Stimulated activated naive CD4-positive, alpha-beta T cell treated with Interleukin-2 at 50 U/mL for 16 hours (primary cell): ENCODE data around the gene GABRB1.
"Not testable (repeated sequence)": the region's sequence is repeated elsewhere in the genome, so short reads cannot be mapped to it uniquely, and the experiment has no call there.

Experiments used
- DNase-seq: peaks from one replicate; lab custom pipeline; 2025; lab: John Stamatoyannopoulos, UW

The GABRB1 gene

DNA sequence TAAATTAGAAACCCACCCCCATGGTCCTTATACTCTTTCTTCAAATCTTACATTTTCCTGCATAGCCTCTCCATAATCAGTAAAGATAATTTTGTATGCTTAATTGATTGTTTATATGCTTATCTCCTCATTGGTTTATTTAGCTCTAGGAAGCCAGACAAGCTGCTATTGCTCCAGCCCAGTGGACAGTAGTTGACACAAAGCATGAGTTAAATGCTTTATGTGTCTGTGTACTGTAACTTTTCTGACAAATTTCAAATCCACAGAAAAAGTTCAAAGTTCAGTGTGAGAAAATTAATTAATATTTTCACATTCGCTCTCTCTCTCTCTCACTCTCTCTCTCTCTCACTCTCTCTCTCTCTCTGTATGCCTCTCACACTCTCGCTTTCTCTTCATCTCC, 181.7 kb downstream of the GABRB1 start:
- no peak for DNase-seq

DNA sequence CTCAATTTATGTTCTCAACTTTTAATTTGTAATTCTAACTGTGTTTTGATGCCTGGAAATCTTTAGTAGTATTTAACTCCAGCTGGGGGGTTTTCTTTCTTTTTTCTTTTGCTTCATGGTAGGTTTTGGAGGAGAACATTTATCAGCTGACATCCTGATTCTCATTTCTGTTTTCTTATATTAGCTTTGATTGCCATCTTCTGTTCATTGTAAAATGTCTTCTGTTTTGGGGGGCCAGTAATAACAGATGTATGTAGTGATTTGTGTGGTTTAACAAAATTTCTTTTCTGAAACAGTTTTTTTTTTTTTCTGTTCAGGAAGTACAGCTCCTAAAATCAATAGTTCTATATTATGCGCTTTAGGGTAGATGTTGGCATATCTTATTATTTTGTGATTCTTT, 182.2 kb downstream of the GABRB1 start:
- DNase-seq = no peak

DNA sequence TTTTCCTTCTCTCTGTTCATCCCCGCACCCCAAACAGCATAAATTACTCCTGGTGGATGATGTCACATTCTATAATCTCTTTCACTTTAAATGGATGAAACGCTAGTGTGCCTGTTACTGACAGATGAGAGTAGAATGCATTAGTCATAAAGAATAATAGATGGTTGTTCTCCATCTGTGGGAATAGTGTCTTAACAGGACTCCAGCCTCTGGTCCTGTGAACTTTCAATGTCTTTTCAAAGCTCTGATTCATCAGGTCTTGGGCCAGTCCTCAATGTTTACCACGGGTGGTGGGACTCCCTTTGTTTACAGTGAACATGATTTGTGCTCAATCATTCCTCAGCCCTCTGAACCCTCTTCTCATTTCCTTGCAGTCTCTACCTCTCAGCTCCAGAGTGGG, 182.6 kb downstream of the GABRB1 start:
- no peak for DNase-seq

DNA sequence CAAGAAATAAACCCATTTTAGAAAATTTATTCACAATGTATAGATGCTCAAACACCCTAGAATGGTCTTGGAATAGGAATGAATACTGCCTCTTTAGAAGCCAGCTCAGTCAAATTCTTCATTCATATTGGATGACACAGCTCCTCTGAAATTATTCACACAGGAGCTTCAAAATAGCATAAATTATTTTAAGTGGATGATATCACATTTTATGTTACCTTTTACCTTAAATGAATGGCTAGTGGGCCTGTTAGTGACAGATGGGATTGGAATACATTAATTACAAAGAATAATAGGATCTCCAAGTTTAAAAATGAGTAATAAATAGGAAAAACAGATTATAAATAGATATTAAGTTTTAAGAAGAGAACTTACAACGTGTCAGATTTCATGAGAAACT, 184.4 kb downstream of the GABRB1 start:
- no peak for DNase-seq

DNA sequence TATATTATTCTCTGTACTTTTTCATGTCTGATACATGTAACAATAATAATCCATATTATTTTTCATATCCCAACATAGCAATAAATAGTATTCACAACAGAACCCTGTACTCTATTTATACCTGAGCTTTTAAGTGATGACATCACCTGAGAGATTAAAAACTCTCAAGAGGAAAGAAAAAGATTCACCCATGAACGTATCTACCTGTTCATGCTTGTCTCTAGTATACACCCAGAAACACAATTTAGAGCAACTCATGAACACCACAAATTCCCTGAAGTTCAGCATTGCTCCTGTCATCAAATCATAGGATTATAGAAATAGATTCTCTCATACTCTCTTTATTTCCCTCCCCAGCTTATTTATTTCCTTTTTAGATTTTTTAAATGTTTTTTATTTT, 185.9 kb downstream of the GABRB1 start:
- no peak for DNase-seq

DNA sequence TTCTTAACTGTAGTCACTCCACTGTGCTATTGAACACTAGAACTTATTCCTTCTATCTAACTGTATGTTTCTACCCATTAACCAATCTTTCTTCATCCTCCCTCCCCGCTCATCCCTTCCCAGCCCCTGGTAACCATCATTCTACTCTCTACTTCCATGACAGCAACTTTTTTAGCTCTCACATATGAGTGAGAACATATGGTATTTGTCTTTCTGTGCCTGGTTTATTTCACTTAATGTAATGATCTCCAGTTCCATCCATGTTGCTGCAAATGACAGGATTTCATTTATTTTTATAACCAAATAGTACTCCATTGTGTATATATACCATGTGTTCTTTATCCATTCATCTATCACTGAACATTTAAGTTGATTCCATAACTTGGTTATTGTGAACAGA, 186.5 kb downstream of the GABRB1 start:
- DNase-seq = no peak

DNA sequence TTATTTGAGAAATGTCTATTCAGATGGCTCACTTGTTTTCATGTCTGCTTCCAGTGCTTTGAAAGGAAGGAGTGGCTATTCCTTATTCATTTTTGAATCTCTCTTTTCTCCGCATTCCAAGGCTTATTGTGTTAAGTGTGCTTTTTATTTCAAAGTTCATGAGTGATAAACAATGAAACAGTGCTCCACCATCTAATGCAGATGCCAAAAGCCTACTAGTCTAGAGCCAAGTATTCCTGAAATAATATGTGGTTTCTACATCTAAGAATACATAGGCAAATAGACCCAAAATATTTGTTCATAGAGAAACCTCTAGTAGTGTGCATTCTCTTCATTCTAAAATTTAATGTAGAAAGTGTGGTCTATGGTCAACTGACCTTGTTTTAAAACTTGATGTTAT, 187.3 kb downstream of the GABRB1 start:
- no peak for DNase-seq

DNA sequence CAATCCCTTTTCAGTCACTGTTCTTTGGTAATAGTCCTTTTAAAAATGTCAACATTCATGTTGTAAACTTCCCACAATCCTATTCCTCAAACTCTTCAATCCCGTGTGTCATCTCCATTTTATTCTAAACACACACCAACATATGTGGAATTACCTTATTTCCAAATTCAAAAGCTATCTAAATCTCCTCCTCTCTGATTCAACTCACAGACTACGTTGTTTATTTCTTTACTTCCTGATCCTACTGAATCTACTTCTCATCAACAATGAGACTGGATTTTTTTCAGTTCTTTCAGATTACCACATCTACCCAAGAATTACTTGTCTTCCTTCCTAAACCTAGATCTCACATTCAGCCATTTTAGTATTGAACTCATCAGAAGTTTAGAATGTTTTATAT, 188.2 kb downstream of the GABRB1 start:
- no peak for DNase-seq

DNA sequence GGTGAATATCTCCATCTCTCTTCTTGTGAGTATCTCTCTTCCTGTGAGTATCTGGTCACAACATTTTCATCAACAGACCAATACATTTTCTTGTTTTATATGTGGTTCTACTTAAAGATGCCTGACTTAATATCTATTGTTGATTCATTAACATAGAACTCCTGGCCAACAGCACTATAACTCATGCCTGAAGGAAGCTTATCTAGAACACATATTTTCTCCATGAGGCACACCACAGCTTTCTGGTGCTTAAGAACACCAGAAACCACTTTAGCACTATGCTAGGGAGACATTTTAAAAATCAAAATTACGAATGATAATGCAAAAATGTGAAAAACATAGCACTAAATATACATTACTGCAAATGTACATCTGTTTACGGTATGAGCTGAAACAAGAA, 190.4 kb downstream of the GABRB1 start:
- no peak for DNase-seq

DNA sequence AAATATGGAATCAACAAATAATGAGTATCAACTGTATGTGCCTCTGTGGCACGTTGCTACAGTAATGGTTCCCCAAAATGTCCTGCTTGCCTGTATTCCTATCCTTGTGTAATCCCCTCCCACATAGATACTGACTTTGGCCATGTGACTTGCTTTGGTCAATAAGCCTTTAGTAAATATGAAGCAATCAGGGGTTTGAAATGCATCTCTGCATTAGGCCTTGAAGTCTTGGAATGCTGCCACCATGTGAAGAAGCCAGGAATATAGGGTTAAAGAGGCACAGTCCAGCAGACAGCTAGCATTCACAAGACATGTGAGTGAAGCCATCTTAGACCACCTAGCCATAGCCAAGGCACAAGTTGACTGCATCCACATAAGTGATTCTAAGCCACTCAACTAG, 190.9 kb downstream of the GABRB1 start:
- DNase-seq = no peak

DNA sequence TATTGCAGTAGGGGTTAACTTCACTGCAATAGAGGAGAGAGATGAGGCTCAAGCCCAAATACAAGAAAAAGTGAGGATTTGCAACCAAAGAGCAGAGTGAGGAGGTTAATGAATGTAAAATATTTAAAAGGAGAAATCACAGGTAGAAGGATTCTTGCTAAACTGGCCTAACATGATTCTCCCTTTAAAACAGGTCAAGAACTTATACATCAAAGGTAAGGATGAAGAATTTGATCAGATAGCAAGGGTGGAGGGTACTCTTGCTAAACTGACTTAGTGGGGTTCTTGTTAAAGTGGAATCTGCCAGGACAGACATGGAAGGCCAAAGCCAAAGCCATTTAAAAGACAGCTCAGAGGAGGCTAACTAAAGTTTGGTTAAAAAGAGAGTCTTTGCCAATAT, 193.0 kb downstream of the GABRB1 start:
- DNase-seq = no peak

DNA sequence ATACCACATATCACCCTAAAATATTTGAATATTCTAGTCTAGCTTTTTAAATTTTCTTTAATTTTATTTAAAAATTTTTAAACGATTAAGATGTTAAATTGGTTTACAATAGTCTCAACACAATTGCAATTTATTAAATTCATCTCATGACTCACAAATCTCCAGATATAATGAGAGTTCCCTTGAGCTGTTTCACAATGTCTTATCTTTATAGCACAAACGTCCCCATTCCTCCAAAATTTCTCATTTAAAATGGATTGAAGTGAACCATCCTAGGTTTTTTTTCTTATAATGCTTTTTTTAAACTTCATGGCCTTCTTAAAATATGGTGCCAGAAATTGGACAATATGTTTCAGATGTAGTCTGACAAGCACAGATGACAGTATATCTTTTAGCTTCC, 204.4 kb downstream of the GABRB1 start:
- DNase-seq = no peak

DNA sequence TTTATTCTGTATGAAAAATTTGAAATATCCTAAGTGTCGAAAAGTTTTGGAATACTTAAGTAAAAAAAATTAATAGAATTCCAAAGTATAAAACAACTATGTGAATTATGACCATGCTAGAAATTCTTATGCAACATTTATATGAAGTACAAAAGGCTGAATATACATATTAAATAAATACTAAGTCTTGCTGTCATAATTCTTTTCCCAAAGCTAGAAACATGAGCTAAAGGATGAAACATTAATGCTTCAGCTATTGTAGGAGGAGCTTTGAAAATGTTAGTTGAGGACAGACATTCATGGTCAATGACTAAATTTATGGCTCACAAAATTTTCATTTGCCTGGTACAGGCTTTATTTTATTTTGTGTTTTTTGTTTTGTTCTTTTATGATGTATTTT, 207.3 kb downstream of the GABRB1 start:
- no peak for DNase-seq

DNA sequence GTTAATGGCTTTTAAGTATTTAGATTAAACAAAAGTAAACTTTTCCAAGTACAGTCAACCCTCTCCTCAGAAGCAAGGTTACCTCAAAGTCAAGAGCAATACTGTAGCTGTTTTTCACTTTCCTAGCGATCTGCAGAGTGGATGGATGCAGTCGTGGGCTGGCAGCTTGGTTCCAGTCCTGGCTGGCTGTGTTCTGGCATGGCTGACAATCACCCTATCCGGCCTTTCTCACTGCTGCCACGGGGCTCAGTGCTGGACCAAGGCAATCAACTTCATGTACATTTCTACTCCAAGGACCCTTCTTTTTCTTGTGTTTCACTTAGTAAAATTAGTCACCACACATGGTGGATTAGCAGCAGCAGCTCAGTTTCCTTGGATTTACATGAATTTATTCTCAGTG, 208.3 kb downstream of the GABRB1 start:
- no peak for DNase-seq

DNA sequence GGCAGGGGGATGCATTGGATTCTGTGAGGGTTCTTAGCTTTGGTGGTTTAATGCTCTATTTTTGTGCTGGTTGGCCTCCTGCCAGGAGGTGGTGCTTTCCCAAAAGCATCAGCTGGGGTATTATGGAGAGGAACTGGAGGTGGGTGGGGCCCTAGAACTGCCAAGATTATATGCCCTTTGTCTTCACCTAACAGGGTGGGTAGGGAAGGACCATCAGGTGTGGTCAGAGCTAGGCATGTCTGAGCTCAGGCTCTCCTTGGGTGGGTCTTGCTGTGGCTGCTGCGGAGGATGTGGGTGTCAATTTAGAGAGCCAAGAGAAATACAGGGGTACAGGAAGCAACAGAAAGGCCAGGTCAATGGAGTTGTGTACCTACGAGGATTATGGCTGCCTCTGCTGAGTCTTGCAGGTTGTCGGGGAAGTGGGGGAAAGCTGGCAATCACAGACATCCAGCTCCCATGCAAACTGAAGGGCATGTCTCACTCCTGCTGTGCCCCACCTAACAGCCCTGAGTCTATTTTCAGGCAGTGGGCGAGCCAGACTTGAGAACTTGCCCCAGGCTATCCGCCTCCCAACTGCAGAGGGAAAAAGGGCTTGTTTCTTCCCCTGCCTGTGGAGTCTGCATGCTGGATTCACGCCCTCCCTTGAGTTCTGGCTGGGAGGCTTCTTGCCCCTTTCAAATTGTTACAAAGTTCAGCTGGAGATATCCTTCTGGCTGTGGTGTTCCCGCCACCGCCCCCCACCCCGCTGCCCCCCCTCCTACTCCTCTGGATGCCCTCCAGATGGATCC, 220.2 kb downstream of the GABRB1 start:
- no peak for DNase-seq

DNA sequence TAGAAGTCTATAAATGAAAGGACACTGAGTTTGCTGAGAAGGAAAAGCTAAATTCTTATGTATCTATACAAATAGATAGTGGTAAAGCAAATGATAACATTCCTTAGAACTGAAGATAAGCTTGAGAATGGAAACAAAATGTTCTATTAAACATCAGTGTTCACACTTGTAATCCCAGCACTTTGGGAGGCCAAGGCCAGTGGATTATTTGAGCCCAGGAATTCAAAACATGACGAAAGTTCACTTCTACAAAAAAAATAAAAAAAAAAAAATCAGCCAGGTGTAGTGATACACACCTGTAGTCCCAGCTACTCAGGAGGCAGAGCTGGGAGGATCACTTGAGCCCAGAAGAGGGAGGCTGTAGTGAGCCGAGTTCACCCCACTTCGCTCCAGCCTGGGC, 232.4 kb downstream of the GABRB1 start:
- DNase-seq = no peak

DNA sequence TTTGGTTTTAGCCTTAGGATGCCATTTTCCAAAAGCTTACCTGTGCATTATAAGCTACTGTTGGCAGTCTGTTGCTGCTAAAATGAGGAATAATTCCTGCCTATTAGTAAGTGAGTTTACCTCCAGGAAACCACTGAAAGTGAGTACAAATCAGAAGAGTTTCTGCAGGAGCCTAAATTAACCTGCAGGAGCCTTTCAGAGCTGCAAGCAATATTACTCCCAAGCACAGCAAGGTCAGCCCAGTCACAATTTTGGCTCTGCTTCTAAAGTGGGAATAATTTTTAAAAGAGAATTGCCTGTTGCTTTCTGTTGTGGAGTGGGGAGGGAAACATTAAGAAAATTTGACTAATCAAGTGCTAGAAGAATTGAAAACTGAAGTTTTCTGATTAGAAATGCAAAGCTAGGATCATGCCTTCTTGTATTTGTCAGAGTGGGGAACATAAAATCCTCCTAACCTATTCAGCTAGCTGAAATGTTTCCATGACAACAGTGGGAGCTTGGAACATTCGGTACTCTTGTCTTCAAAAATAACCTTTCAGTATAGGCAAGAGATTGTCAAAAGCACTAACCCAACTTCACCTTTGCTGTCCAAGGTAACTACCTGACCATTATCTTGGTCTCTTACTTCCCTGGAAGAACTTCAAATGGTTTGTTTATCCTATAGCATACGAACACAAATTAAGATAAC, 239.0 kb downstream of the GABRB1 start:
- DNase-seq = no peak

DNA sequence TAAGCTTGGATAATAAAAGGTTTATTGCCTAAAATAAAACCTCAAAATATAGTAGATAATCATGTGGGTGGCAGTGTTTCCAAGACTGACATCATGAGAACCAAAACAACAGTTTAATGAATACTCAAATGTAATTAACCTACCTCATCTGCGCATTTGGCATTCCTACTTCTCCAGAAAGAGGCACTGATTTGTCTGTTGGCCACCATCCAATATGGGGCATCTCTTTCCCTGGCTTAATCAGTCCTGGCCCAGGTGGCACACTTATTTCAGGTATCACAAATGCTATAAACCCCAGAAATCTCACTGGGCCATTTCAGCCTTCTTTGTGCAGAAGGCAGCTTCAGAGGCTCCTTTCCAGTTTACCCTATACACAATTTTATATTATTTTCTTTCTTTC, 239.9 kb downstream of the GABRB1 start:
- DNase-seq = no peak

DNA sequence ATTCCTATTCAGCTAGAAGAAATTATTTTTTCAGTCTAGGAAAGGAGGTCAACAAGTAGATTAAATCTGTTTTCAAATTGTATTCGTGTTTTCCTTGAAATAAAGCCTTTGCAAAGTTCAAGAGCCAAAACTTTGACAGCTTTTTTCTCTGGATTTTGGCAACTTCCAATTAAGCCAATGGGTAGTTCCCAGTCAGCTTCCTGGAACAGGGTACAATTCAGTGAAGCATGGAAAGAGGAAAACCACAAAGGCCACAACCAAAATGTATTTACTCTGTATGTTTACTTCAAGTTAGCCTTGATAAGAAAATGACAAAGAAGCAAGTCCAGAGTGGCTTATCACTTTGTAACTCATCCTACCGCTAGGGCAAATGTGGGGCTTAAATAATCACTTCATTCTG, 243.5 kb downstream of the GABRB1 start:
- no peak for DNase-seq

DNA sequence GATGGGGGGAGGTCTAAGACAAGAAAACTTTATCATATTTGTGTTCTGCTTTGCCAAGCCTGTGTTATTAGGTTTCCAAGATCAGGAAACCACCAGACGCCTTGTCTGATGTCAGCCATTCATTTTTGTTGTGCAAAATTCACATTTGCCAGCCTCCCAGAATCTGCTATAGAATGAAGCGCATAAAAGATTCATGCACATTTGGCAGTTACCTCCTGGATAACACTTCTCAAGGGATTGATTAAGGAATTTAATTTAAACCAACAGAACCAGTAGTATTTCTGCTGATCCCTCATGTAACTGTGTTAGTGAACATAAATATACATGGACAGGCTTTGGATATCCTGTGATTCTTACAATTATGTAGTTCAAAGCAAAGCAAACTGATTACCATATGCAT, 244.2 kb downstream of the GABRB1 start:
- DNase-seq = no peak

DNA sequence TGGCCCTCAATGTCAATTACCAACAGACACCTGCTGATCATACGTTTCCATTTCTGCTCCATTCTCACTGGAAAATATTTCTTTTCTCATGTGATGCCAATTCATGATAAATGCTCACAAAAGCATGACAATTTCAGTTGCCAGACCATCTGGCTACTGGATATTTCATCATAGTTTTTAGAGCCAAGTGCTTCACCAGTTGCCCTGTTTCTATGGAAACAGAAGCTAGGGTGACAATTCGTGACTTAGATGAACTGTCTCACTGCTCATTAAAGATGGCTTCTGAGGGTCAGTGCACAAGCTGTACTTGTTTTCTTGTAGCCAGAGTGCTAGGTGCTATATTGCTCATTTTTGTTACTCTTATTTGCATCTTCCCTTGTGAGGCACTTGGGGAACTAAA, 247.3 kb downstream of the GABRB1 start:
- DNase-seq = no peak

DNA sequence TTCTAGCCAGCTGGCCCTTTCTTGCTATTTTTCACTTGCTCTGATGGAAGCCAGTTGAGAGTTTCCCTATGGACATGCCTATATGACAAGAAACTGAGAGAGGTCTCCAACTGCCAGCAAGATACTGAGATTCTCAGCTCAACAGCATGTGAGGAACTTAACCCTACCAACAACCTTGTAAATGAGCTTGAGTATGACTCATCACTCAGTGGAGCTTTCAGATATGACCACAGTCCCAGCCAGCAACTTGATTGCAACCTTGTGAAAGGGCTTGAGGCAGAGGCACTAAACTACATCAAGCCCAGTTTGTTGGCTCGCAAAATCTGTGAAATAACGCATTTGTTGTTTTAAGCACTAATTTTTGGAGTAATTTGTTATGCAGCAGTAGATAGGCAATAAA, 256.4 kb downstream of the GABRB1 start:
- DNase-seq = no peak

DNA sequence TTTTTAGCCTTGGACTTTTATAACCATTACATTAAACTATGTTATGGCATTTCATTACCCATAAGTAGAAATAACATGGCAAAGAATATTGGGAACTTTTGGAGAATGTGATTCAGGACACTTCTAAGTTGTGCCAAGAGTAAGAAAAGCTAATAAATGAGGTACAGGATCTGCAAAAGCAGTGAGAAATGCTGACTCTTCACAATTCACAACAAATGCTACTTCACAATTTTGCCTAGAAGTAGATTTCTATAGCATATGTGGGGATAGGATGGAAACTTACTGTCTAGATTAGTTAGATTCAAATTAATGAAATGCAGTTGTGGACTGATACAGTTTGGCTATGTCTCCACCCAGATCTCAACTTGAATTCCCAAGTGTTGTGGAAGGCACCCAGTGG, 258.4 kb downstream of the GABRB1 start:
- DNase-seq = no peak

DNA sequence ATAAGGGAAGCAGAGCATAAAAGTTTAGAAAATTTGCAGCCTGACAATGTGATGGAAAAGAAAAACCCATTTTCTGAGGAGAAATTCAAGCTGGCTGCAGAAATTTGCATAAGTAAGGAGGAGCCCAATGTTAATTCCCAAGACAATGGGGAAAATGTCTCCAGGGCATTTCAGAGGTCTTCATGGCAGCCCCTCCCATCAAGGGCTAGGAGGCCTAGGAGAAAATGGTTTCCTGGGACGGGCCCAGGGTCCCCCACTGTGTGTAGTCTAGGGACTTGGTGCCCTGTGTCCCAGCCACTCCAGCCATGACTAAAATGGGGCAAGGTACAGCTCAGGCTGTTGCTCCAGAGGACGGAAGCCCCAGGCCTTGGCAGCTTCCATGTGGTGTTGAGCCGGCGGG, 259.5 kb downstream of the GABRB1 start:
- DNase-seq = not testable (repeated sequence)
